ENCODE data around the gene BACH2. TPM values are rescaled to one million over a fixed set of nuclear protein-coding genes. Genes with fewer than 3 reads are reported as not detected.

The BACH2 gene
- total RNA-seq, 1 donor = 0.27 TPM

GRCh38 chr6:90177544-90178383 is 118.9 kb downstream of the BACH2 start:
- no peak for DNase-seq (ENCODE audit: low read depth)
- no peak overlapping the region for H3K4me3 ChIP-seq (ENCODE audit: low read depth, low read length)
- no peak for TF ChIP-seq CTCF (IDR thresholded peaks at IDR 0.05; ENCODE audit: insufficient read depth, low read length)

GRCh38 chr6:90175627-90176538 is 120.8 kb downstream of the BACH2 start:
- H3K4me3 ChIP-seq (ENCODE audit: low read depth, low read length) = no peak overlapping the region
- no peak for DNase-seq (ENCODE audit: low read depth)
- TF ChIP-seq CTCF (IDR thresholded peaks at IDR 0.05; ENCODE audit: insufficient read depth, low read length) = no peak

GRCh38 chr6:90173262-90173925 is 123.2 kb downstream of the BACH2 start:
- no peak for TF ChIP-seq CTCF (IDR thresholded peaks at IDR 0.05; ENCODE audit: insufficient read depth, low read length)
- DNase-seq (ENCODE audit: low read depth) = no peak
- H3K4me3 ChIP-seq (ENCODE audit: low read depth, low read length) = no peak overlapping the region

GRCh38 chr6:90170601-90171000 is 126.0 kb downstream of the BACH2 start:
- no peak for TF ChIP-seq CTCF (IDR thresholded peaks at IDR 0.05; ENCODE audit: insufficient read depth, low read length)
- no peak for DNase-seq (ENCODE audit: low read depth)

GRCh38 chr6:90169374-90169773 is 127.3 kb downstream of the BACH2 start:
- no peak for TF ChIP-seq CTCF (IDR thresholded peaks at IDR 0.05; ENCODE audit: insufficient read depth, low read length)
- no peak overlapping the region for H3K4me3 ChIP-seq (ENCODE audit: low read depth, low read length)
- DNase-seq (ENCODE audit: low read depth) = no peak

More at GRCh38 chr6:90170601-90171000, 126.0 kb downstream of the BACH2 start:
- H3K4me3 ChIP-seq (ENCODE audit: low read depth, low read length) = no peak overlapping the region

GRCh38 chr6:90168693-90169131 is 127.9 kb downstream of the BACH2 start:
- DNase-seq (ENCODE audit: low read depth) = peak; percentile 44
- no peak for TF ChIP-seq CTCF (IDR thresholded peaks at IDR 0.05; ENCODE audit: insufficient read depth, low read length)
- H3K4me3 ChIP-seq (ENCODE audit: low read depth, low read length) = no peak overlapping the region
